Prostate gland (tissue), 2 donors: ENCODE measurements around the gene CARMIL1. TPM values are rescaled to one million over a fixed set of nuclear protein-coding genes. Genes with fewer than 3 reads are reported as not detected.

Experiments used
- DNase-seq: peaks from one replicate; pipeline ENCODE4 v3.0.0-alpha.2; 2019; ENCODE audit warnings: low spot score
- H3K27ac ChIP-seq, 2 donors: fragments of 200-600 bp; sonication (generic); 2 replicates each; pipeline ENCODE4 v1.5.1; 2017 to 2019
- H3K27me3 ChIP-seq: fragments of 200-600 bp; sonication (generic); replicated peaks from 2 replicates; pipeline ENCODE4 v1.5.1; 2019; ENCODE audit not compliant: insufficient read depth
- H3K36me3 ChIP-seq, 2 donors: fragments of 200-600 bp; sonication (generic); 1 replicate in 1 of 2; 2 replicates in 1 of 2; pipeline versions ENCODE4 v1.5.1 to v1.8.1; 2017 to 2019
- H3K4me1 ChIP-seq: fragments of 200-600 bp; sonication (generic); replicated peaks from 2 replicates; pipeline ENCODE4 v1.5.1; 2019
- H3K4me3 ChIP-seq, 2 donors: fragments of 200-600 bp; sonication (generic); 2 replicates each; pipeline ENCODE4 v1.5.1; 2017 to 2019
- H3K9me3 ChIP-seq: fragments of 200-600 bp; sonication (generic); 2 replicates; pipeline ENCODE4 v1.5.1; 2017
- CTCF ChIP-seq, 4 experiments: fragments of 200-600 bp in 2 of 4; fragments of 450-650 bp in 2 of 4; sonication (generic) in 2 of 4; IDR thresholded peaks; 1 replicate in 3 of 4; 2 replicates in 1 of 4; pipeline ENCODE4 v1.5.1; 2016 to 2019; ENCODE audit warnings: antibody characterized with exemption in 4 of 4, mild to moderate bottlenecking in 2 of 4, moderate library complexity in 2 of 4
- POLR2A ChIP-seq: fragments of 450-650 bp; IDR thresholded peaks from one replicate; pipeline ENCODE4 v1.6.1; 2016; ENCODE audit warnings: antibody characterized with exemption, mild to moderate bottlenecking
- POLR2AphosphoS5 ChIP-seq: sonication (generic); formaldehyde crosslinking; IDR thresholded peaks from one replicate; pipeline ENCODE4 v1.6.1; 2017; ENCODE audit warnings: antibody characterized with exemption
- WGBS: methylation state at CpG from one replicate; pipeline ENCODE4 v1.1.5; 2018; 5-methylcytosine and 5-hydroxymethylcytosine counted together
- intact Hi-C: fragments of 100-400 bp; cut with DNase I; formaldehyde crosslinking; loops from one replicate; pipeline ENCODE4 v1.14.2; 2022
- total RNA-seq, 2 donors: library from RNA; depleted of rRNA; stranded (reverse); fragments of >200 nt; gene quantifications; one replicate each; pipeline ENCODE4 v1.1.0, GENCODE V29; 2016

The CARMIL1 gene
- total RNA-seq, 2 donors from 2014 or later = 12.9 to 71.7 TPM

- DNase-seq = no peak
- H3K4me1 ChIP-seq = no peaks in the 10 kb centered on the region
- intact Hi-C loops = no loop called here
These were observed 152.3 kb downstream of the CARMIL1 start for GRCh38 chr6:25431306-25431974.

GRCh38 chr6:25431975-25432307, 152.8 kb downstream of the CARMIL1 start:
- 65% methylated on average over 3 of the region's 3 CpGs for WGBS
- no peak for TF ChIP-seq POLR2A
- TF ChIP-seq CTCF (IDR thresholded peaks at IDR 0.05) = no peak
- TF ChIP-seq POLR2AphosphoS5 = no peak

More at GRCh38 chr6:25431306-25431974, 152.3 kb downstream of the CARMIL1 start:
- TF ChIP-seq POLR2A (no peak), POLR2AphosphoS5 (no peak), CTCF (IDR thresholded peaks at IDR 0.05) (no peak)
- H3K36me3 ChIP-seq = no peaks in the 10 kb centered on the region
- no peak overlapping the region for H3K4me3 ChIP-seq
- H3K27ac ChIP-seq = no peak overlapping the region
- 91% methylated on average over 7 of the region's 7 CpGs for WGBS
- no peaks in the 10 kb centered on the region for H3K9me3 ChIP-seq
- H3K27me3 ChIP-seq = no peaks in the 10 kb centered on the region

GRCh38 chr6:25434921-25435320, 155.7 kb downstream of the CARMIL1 start:
- no peak for DNase-seq
- H3K27me3 ChIP-seq = no peaks in the 10 kb centered on the region
- no peaks in the 10 kb centered on the region for H3K4me1 ChIP-seq
- no peak overlapping the region for H3K4me3 ChIP-seq
- H3K36me3 ChIP-seq = no peaks in the 10 kb centered on the region
- no peaks in the 10 kb centered on the region for H3K9me3 ChIP-seq
- H3K27ac ChIP-seq = no peak overlapping the region
- intact Hi-C loops = no loop called here
- TF ChIP-seq POLR2AphosphoS5 (no peak), CTCF (IDR thresholded peaks at IDR 0.05) (no peak), POLR2A (no peak)
- 86% methylated on average over 3 of the region's 3 CpGs for WGBS

More at GRCh38 chr6:25431975-25432307, 152.8 kb downstream of the CARMIL1 start:
- intact Hi-C loops = no loop called here
- H3K27me3 ChIP-seq = no peaks in the 10 kb centered on the region
- no peak overlapping the region for H3K27ac ChIP-seq
- DNase-seq = no peak
- H3K4me3 ChIP-seq = no peak overlapping the region
- no peaks in the 10 kb centered on the region for H3K4me1 ChIP-seq
- H3K36me3 ChIP-seq = no peaks in the 10 kb centered on the region
- no peaks in the 10 kb centered on the region for H3K9me3 ChIP-seq

- Histone ChIP-seq H3K27ac (no peak overlapping the region), H3K4me3 (no peak overlapping the region), H3K36me3 (no peaks in the 10 kb centered on the region), H3K4me1 (no peaks in the 10 kb centered on the region), H3K27me3 (no peaks in the 10 kb centered on the region), H3K9me3 (no peaks in the 10 kb centered on the region)
- WGBS = 46% methylated on average over 6 of the region's 6 CpGs
- no peak for DNase-seq
- TF ChIP-seq CTCF (IDR thresholded peaks at IDR 0.05) = no peak
- intact Hi-C loops = no loop called here
These were observed 156.3 kb downstream of the CARMIL1 start for GRCh38 chr6:25435416-25435985.

- Histone ChIP-seq H3K36me3 (no peaks in the 10 kb centered on the region), H3K27ac (no peak overlapping the region), H3K9me3 (no peaks in the 10 kb centered on the region), H3K27me3 (no peaks in the 10 kb centered on the region), H3K4me1 (no peaks in the 10 kb centered on the region), H3K4me3 (no peak overlapping the region)
- DNase-seq = no peak
- intact Hi-C loops = no loop called here
- WGBS = 96% methylated on average over 4 of the region's 4 CpGs
- no peak for TF ChIP-seq POLR2A
- TF ChIP-seq CTCF (IDR thresholded peaks at IDR 0.05) = no peak
- TF ChIP-seq POLR2AphosphoS5 = no peak
These were observed 157.6 kb downstream of the CARMIL1 start for GRCh38 chr6:25436760-25437159.
